ENCODE measurements around the gene RAB3GAP1. TPM values are rescaled to one million over a fixed set of nuclear protein-coding genes. Genes with fewer than 3 reads are reported as not detected.

RAB3GAP1 gene
- total and polyA plus RNA-seq, 2 of the 4 experiments (the other 2 are of a cell fraction), result 21.2 to 65.8 TPM

DNA sequence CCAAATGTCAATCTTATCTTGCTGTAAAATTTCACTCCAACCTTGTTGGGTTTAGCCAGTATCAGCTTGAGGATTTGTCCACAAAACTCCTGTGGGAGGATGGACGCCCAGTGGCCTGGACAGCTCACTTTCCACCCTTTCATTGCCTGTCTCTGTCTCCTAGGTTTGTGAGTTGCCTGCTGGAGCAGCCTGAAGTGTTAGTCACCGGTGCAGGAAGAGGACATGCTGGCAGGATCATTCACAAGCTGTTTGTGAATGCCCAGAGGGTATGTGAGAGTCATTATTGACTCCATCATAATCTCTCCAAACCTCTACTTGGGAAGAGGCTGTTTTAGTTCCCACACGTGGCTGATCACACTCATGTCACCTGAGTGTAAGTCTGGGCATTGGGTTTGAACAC is 112.3 kb downstream of the RAB3GAP1 start:
- H2BK120ac ChIP-seq (ENCODE audit: low read depth, low read length), result no peak overlapping the region
- no peak overlapping the region for H3K9ac ChIP-seq (ENCODE audit: low read depth, low read length)
- in situ Hi-C loops (cut with MboI; ENCODE audit: low sequenced_read_pairs) (no loop called here), dilution Hi-C loops (cut with HindIII; ENCODE audit: low sequenced_read_pairs, unreplicated experiment) (no loop called here), intact Hi-C loops (cut with micrococcal nuclease) (loop anchor here (10.0 kb wide), 1 partner anchor 540 kb away; no protein-coding TSS in a partner anchor)
- H2AK9ac ChIP-seq (replicated peaks; ENCODE audit: low read depth, low read length, poor library complexity), result no peak overlapping the region
- H2AFZ ChIP-seq (replicated peaks; ENCODE audit: low read length, poor library complexity), result no peak overlapping the region
- no peak overlapping the region for H4K5ac ChIP-seq (ENCODE audit: low read depth, low read length)
- no peak overlapping the region for H3K23ac ChIP-seq (ENCODE audit: low read depth, low read length)
- H2BK5ac ChIP-seq (ENCODE audit: low read depth, low read length, poor library complexity, severe bottlenecking), result no peak overlapping the region
- DNase-seq (peak; percentile 89), ATAC-seq (ENCODE audit: low read depth) (peak; percentile 95)
- H3K4me2 ChIP-seq (ENCODE audit: low read depth, low read length), result no peak overlapping the region
- no peak overlapping the region for H2BK15ac ChIP-seq (ENCODE audit: low read depth, low read length)
- peaks cover 3% of the 10 kb centered on the region; the same call in 1 of the 2 replicates for H3K9me1 ChIP-seq (ENCODE audit: insufficient read depth, low read length)
- BruUV-seq (replicated peaks), result no TSS peak
- 0 out of 2 replicates have a peak, but pooled peaks have one; percentile 14 for TF ChIP-seq MAZ (IDR thresholded peaks at IDR 0.05; ENCODE audit: borderline replicate concordance, low read depth, low read length)
- TF ChIP-seq BHLHE40 (IDR thresholded peaks at IDR 0.05; ENCODE audit: low read depth, low read length), result peak; percentile 8; the same call in 1 of the 2 replicates
- no peak for TF ChIP-seq RFX5 (IDR thresholded peaks at IDR 0.05; ENCODE audit: low read depth, low read length)
- peak; percentile 26; the same call in 1 of the 2 replicates for TF ChIP-seq FOS (IDR thresholded peaks at IDR 0.05; ENCODE audit: low read depth, low read length)
- 0 out of 2 replicates have a peak, but pooled peaks have one; percentile 32 for TF ChIP-seq MXI1 (IDR thresholded peaks at IDR 0.05; ENCODE audit: borderline replicate concordance, low read depth, low read length)
- TF ChIP-seq, protein P1, sequence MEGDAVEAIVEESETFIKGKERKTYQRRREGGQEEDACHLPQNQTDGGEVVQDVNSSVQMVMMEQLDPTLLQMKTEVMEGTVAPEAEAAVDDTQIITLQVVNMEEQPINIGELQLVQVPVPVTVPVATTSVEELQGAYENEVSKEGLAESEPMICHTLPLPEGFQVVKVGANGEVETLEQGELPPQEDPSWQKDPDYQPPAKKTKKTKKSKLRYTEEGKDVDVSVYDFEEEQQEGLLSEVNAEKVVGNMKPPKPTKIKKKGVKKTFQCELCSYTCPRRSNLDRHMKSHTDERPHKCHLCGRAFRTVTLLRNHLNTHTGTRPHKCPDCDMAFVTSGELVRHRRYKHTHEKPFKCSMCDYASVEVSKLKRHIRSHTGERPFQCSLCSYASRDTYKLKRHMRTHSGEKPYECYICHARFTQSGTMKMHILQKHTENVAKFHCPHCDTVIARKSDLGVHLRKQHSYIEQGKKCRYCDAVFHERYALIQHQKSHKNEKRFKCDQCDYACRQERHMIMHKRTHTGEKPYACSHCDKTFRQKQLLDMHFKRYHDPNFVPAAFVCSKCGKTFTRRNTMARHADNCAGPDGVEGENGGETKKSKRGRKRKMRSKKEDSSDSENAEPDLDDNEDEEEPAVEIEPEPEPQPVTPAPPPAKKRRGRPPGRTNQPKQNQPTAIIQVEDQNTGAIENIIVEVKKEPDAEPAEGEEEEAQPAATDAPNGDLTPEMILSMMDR (conservative IDR thresholded peaks at IDR 0.05; ENCODE audit: low read depth, low read length), result no peak
- peak; percentile 25; the same call in 1 of the 2 replicates for TF ChIP-seq RAD21 (IDR thresholded peaks at IDR 0.05; ENCODE audit: low read length)
- H3K27me3 ChIP-seq (ENCODE audit: control insufficient read depth, insufficient read depth, low read length), result no peaks in the 10 kb centered on the region
- no peaks in the 10 kb centered on the region for H3K4me1 ChIP-seq (ENCODE audit: control insufficient read depth, insufficient read depth, low read length)
- H3K9me3 ChIP-seq (ENCODE audit: control insufficient read depth, insufficient read depth, low read length), result no peaks in the 10 kb centered on the region
- no peak overlapping the region for H2BK20ac ChIP-seq (ENCODE audit: low read depth, low read length)
- H3K14ac ChIP-seq (replicated peaks; ENCODE audit: low read depth, low read length), result no peak overlapping the region
- H4K20me1 ChIP-seq (ENCODE audit: insufficient read depth, low read length), result peaks cover 4% of the 10 kb centered on the region; the same call in 1 of the 2 replicates
- H4K91ac ChIP-seq (ENCODE audit: insufficient read depth, low read depth, low read length), result no peak overlapping the region
- CTCF ChIA-PET, result interaction anchor here (1.6 kb wide), 1 partner anchor 15 kb away, joined by 3 read pairs; no protein-coding TSS in a partner anchor
- H3K4ac ChIP-seq (ENCODE audit: low read depth, low read length), result no peak overlapping the region
- no peak overlapping the region for H3K18ac ChIP-seq (ENCODE audit: low read depth, low read length)
- no peak overlapping the region for H2AK5ac ChIP-seq (ENCODE audit: low read depth, low read length)
- no peak overlapping the region for H4K8ac ChIP-seq (ENCODE audit: low read depth in 2 of 2, low read length in 2 of 2)
- H3K27ac ChIP-seq (ENCODE audit: insufficient read depth, low read length), result no peak overlapping the region
- POLR2A ChIA-PET (ENCODE audit: unreplicated experiment), result no interaction called here
- H3K79me1 ChIP-seq (ENCODE audit: low read depth in 1 of 2, low read length in 2 of 2), result peaks cover 4 to 6% of the 10 kb centered on the region in 2 experiments; a peak in 1 of 4 replicates
- H3K56ac ChIP-seq (ENCODE audit: extremely low read depth, insufficient read depth, low read length), result no peak overlapping the region
- WGBS, 2 experiments (ENCODE audit: extremely low coverage in 2 of 2, insufficient read length in 1 of 2), result no CpG with 5 or more reads among the region's 3 CpGs
- H3K4me3 ChIP-seq (ENCODE audit: insufficient read depth, low read depth, low read length), result no peak overlapping the region
- peaks cover 25% of the 10 kb centered on the region for H3K36me3 ChIP-seq (ENCODE audit: control insufficient read depth, insufficient read depth, low read length)
